ENCODE measurements around the gene NCSTN.

The NCSTN gene

GRCh38 chr1:160309571-160309970, 33.6 kb upstream of the NCSTN start:
- Histone ChIP-seq H3K4me3 (no peak overlapping the region), H3K27ac (no peak overlapping the region)
- TF ChIP-seq CTCF (IDR thresholded peaks at IDR 0.05), result no peak
- DNase-seq (ENCODE audit: low spot score), result no peak

GRCh38 chr1:160315359-160315758, 27.8 kb upstream of the NCSTN start:
- H3K27ac ChIP-seq, result no peak overlapping the region
- TF ChIP-seq CTCF (IDR thresholded peaks at IDR 0.05), result no peak
- DNase-seq (ENCODE audit: low spot score), result no peak
- H3K4me3 ChIP-seq, result no peak overlapping the region

GRCh38 chr1:160322831-160323230, 20.4 kb upstream of the NCSTN start:
- H3K27ac ChIP-seq, result no peak overlapping the region
- no peak for TF ChIP-seq CTCF (IDR thresholded peaks at IDR 0.05)
- no peak overlapping the region for H3K4me3 ChIP-seq
- no peak for DNase-seq (ENCODE audit: low spot score)

DNA sequence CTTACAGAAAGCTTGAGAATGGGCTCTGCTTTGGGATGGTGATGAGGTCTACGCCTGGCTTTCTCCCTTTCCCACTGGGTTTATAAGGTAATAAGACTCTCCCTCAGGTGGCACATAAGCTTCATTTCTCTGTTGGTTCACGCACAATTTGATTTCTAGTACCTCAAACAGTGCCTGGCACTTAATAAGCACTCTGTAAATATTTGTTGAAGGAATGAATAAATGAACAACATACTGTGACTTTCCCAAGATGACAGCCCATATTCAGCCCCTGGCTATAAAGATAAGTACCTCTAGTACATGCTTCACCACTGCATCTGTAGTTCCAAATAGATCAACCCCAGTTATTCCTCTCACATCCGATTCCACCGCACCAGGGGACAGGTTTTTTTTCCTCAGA, 17.9 kb upstream of the NCSTN start:
- no peak overlapping the region for H3K4me3 ChIP-seq
- no peak overlapping the region for H3K27ac ChIP-seq
- no peak for DNase-seq (ENCODE audit: low spot score)
- no peak for TF ChIP-seq CTCF (IDR thresholded peaks at IDR 0.05)

DNA sequence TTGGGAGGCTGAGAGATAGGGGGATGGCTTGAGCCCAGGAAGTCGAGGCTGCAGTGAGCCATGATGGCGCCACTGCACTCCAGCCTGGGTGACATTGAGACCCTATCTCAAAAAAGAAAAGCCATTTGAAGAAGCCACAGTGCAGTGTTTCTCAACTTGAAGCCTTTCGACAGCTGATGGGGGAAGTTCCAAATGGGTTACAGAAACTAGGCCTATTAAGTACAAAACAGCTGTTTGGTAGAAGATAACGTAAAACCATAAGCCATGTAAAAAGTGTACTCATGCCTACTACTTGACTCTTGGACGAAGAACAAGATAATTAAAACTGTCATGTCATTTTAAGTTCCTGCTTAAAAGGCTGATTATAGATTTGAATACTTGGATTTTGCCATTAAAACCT, 16.8 kb upstream of the NCSTN start:
- no peak overlapping the region for H3K4me3 ChIP-seq
- no peak for DNase-seq (ENCODE audit: low spot score)
- no peak overlapping the region for H3K27ac ChIP-seq
- no peak for TF ChIP-seq CTCF (IDR thresholded peaks at IDR 0.05)

DNA sequence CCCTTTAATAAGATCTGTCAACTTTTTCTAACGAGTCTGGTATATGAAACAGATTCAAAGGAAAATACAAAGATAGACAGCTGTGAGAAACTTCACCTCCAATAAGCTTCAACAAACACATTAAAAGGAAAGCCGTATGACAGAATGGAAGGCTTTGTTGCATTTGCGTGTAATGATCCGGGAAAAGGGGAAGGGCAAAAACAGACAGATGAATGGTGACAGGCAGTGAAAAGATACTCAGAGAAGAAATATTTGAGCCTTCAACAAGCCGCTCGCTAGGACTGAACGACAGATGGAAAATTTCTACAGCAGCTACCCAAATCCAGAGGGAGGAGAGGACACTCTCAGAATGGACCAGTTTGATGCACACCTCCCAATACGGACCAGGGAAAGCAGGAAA, 15.0 kb upstream of the NCSTN start:
- no peak for DNase-seq (ENCODE audit: low spot score)
- no peak for TF ChIP-seq CTCF (IDR thresholded peaks at IDR 0.05)
- Histone ChIP-seq H3K4me3 (no peak overlapping the region), H3K27ac (no peak overlapping the region)

DNA sequence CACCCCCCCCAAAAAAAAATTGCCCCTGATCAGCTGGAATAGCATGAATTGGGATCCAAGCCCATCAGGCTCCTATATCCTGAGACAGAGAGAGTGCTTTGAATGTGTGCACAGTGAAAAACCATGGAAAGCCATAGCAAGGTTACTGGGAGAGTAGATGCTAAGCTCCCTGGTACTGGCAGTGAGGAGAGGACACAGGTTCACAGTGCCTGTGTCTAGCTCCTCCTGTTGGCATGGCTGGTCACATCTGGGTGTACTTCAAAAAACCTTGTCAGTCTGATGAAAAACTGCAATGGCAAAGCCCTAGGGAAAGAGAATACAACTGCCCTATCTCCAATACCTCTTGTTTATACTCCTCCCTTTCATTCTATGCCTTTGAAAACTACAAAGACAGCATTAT, 13.1 kb upstream of the NCSTN start:
- H3K27ac ChIP-seq, result no peak overlapping the region
- no peak for TF ChIP-seq CTCF (IDR thresholded peaks at IDR 0.05)
- no peak for DNase-seq (ENCODE audit: low spot score)
- no peak overlapping the region for H3K4me3 ChIP-seq
